Retinal pigment epithelial cell (primary cell): ENCODE results near the gene KLF7.

ENCODE experiments used
- DNase-seq: peaks from one replicate; pipeline ENCODE4 v3.0.0-alpha.2; 2010; ENCODE audit warnings: low read depth
- H3K4me3 ChIP-seq: 2 replicates; pipeline ENCODE4 v1.5.1; 2011; ENCODE audit warnings: mild to moderate bottlenecking, low read length, control low read depth, moderate library complexity
- TF ChIP-seq, protein P1 (sequence below): conservative IDR thresholded peaks from 2 replicates; pipeline ENCODE4 v1.5.1; 2011; ENCODE audit warnings: low read depth, low read length, control low read depth, inconsistent platforms

Gene KLF7

DNA sequence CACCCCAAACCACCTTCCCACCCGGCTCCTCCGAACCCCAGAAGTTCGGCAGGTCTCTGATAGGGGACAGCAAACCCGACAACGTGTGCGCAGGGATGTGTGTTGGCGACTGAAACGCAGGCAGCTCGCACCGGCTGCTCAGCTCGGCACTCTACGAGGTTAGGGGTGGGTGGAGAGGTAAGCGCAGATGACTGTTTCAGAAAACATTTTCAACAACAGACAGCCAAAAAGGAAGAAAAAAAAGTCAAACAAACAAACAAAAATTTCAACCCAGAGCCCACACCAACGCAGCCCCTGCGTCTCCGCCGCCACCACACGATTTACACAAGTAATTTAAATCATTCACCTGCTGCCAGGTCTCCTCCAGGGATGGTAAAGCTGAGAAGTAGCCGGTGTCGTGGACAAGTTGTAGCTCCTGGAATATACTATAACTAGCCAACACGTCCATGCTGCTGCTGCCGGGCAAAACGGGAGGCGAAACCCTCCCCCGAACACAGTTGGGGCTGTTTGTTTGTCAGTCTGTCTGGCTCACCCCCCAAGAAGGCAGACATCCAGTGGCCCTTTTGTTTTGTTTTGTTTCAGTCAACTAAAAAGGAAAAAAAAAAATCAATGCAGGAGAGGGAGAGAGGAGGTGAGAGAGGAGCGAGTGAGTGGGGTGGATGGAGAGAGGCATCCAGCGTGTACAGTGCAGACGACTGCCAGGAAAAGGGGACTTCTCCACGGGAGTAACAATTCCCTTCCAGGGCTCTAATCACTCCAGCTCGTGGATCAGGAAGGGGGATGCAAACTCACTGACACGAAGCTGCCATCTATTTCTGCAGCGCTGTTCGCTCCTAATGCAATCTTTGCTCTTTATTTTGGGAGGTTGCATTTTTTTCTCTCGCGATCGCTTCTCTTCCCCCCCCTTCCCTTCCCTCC, at the start of gene KLF7:
TSS of gene KLF7 (minus strand) at position 828 of the 918 bp plus-strand sequence. CDS start at position 448, 380 bp downstream.
- DNase-seq = no peak
- peak within 1 kb of the TSS; percentile 92 for H3K4me3 ChIP-seq
- TF ChIP-seq, protein P1, sequence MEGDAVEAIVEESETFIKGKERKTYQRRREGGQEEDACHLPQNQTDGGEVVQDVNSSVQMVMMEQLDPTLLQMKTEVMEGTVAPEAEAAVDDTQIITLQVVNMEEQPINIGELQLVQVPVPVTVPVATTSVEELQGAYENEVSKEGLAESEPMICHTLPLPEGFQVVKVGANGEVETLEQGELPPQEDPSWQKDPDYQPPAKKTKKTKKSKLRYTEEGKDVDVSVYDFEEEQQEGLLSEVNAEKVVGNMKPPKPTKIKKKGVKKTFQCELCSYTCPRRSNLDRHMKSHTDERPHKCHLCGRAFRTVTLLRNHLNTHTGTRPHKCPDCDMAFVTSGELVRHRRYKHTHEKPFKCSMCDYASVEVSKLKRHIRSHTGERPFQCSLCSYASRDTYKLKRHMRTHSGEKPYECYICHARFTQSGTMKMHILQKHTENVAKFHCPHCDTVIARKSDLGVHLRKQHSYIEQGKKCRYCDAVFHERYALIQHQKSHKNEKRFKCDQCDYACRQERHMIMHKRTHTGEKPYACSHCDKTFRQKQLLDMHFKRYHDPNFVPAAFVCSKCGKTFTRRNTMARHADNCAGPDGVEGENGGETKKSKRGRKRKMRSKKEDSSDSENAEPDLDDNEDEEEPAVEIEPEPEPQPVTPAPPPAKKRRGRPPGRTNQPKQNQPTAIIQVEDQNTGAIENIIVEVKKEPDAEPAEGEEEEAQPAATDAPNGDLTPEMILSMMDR = no peak

DNA sequence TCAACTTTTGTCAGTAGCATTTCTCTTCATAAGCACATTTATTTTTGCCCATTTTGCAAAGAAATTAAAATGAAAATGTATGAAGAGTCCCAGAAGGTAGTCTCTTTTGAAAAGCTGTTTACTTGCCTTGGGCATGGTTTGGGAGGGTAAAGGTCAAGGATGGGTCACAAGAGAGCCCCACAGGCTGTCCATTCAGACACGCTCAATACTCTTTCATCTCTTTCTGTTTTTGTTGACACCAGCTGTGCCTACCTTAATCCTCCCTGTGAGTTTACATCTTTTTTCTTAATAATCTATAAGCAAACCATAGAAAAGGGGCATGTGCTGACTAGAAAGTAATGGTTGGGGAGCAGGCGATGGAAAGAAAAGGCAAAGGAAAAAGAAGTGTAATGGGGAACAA, 49.6 kb upstream of the KLF7 start:
- no peak for DNase-seq
- TF ChIP-seq, protein P1 = no peak
- no peak overlapping the region for H3K4me3 ChIP-seq

DNA sequence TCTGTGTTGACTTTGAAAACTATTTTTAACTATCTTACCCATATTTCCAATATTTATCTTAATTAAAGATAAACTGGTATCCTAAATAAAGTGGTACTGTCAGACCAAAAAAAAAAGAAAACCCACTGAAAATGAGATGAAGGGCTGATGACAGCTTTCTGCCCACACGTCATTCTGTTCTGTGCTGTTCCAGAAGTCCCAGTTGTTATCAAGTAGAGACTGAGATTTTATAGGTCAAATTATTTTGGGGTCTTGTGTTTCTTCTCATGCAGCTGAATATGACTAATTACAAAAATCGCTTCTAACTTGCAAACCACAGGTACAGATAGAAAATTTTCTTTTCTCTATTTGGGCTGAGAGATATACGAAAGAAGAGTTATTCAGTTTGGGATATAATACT, 48.7 kb upstream of the KLF7 start:
- no peak for DNase-seq

DNA sequence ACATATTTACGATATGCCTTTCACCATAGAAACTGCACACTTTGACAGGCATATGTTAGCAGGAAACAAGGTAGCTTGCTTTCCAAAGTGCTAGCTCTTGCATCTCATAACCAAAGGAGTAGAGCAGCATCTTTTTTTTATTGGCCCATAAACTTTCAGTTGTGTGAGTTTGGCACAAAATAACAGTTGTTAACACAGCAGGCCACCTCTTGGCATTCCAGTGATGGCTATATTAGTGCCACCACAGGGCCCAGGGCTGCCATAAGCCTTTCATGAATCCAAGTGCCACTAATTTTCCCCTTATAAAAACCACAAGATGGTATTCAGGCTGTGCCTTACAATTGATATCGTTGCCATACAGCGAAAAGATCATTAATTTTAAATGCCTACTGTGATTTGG, 40.3 kb upstream of the KLF7 start:
- TF ChIP-seq, protein P1 = no peak
- no peak for DNase-seq
- H3K4me3 ChIP-seq = no peak overlapping the region

More for the DNA sequence above, 48.7 kb upstream of the KLF7 start:
- TF ChIP-seq, protein P1 = no peak
- H3K4me3 ChIP-seq = no peak overlapping the region

DNA sequence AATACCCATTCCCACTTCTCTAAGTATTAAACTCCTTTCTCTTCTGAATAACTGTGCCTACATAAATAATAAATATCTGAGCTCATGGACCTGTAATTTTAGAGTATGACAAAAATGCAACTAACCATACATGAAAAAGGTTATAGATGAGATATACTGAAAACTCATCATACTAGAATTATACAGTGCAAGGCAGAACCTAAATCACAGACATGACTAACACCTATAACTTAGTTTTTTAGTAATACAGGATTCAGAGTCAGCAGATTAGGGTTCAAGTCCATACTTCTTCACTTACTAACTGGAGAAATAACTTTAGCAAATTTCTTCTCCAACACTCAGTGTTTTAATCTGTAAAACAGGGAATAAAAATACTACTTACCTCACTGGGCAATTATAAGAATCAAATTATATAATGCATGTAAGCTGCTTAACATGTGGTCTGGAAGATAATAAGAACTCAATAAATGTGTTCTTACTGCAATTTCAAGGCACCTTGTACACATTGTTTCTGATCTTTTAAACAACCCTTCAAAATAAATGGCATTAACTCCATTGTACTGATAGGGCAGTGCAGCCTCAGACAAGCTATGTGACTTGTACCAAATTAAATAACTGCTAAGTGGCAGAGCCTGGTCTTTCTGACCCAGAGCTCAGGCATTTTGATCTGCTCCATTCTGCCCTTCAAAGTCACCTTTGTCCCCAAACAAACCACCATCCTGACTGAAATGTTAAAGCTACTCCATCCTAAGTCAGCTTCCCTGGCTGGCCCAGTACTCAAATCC, 39.6 kb upstream of the KLF7 start:
- TF ChIP-seq, protein P1 = no peak
- DNase-seq = no peak
- H3K4me3 ChIP-seq = no peak overlapping the region

DNA sequence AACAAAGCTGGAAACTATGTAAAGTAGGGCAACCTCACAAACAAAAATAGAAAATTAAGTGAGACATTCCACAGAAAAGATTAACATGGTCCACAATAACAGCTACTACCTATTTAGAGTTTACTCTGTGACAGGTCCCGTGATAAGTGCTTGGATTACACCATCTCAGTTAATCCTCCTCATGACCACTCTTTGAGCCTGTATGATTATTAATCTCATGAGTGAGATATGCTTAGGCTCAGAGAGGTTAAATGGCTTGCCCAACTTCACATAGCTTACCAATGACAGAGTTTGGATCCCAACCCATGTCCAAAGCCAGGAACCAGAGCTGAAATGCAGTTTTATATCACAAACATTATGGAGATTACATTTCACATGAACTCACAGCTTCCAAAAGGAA, 37.3 kb upstream of the KLF7 start:
- TF ChIP-seq, protein P1 = no peak
- peak; percentile 72 for DNase-seq

More for the DNA sequence above, 37.3 kb upstream of the KLF7 start:
- H3K4me3 ChIP-seq = no peak overlapping the region
